Fibroblast of upper back skin (primary cell): ENCODE results near the gene ARFIP1.
"Not testable (repeated sequence)": the region's sequence is repeated elsewhere in the genome, so short reads cannot be mapped to it uniquely, and the experiment has no call there.

Source experiments
- DNase-seq: peaks from one replicate; pipeline ENCODE4 v3.0.0-alpha.2; 2013

Gene ARFIP1

DNA sequence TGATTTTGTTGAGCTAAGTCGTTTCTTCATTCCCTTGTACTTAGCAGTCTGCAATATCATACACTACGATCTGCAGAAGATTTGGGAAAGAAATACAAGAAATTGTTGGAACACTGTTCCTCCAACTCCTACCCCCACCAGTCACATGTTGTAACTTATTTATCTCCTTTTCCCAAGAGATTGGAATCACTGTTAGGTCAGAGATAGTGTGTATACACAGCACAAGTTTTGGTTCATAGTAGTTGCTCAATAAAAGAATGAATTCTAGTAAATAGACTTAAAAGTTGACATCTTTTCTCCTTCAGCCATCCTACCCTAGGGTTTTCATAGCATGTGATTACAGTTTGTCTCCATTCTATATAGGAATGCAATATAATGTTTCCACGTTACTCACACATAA lies 68.8 kb downstream of the ARFIP1 start:
- peak; percentile 22 for DNase-seq

DNA sequence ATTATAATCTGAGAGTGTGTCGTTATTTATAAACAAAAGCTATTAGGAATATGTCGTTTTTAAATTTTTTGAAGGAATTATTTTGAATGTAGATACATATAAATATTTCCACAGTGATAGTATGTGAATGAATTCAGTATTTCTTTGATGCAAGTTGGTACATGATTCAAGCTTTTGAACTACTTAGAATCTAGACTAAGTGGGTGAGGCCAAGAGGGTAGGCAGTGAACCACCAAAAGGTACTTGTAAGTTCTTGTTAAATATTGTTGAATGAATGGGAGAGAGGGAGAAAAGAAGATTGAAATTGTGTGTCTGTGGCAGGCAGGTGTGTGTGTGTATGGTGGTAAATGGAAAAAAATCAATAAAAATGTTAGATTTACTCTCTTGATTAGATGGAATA lies 69.6 kb downstream of the ARFIP1 start:
- DNase-seq, result no peak

DNA sequence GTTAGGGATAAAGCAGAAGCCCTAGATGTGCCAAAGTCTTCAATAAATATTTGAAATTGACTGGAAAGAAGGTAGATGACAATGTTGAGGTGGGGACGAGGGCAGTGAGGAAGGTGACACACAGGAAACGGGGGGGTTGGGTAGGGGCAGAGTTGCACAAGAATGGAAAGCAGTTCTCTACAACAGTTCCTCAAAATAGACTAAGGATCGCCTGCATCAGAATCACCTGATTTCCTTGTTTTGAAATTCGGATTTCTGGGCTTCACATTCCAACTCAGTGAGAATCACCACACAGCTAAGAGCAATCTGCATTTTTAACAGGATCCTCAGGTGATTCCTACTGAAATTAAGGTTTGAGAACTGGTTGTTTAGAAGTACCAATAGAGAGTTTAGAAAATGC lies 70.6 kb downstream of the ARFIP1 start:
- peak; percentile 18 for DNase-seq

DNA sequence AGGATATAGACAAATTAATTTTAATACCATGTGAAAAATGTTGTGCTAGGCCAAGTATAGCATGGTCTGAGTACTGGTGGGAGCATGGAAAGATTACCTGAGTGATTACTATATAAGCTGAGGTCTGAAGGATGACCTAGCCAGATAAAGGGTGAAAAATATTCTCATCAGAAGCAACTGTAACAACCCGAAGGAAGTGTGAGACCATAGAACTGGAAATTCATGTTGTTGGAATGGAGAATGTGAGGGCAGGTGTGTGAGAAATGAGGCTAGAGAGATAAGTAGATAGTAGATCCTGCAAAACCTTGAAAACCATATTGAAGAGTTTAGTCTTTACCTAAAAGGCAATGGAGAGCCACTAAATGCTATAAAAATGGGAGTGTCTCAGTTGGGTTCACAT lies 71.5 kb downstream of the ARFIP1 start:
- DNase-seq, result no peak

DNA sequence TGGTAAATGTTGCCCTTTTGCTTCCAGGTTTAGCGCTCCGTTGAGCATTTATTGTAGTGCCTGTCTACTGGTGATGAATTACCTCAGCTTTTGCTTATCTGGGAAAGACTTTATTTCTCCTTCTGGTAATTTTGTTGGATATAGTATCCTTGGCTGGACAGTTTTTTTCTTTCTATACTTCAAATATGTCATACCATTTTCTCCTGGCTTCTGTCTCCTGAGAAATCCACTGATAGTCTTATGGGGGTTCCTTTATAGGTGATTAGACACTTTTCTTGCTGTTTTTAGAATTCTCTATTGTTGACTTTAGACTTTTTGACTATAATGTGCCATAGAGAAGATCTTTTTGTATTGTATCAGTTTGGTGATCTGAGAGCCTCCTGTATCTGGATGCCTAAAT lies 73.5 kb downstream of the ARFIP1 start:
- DNase-seq, result no peak

DNA sequence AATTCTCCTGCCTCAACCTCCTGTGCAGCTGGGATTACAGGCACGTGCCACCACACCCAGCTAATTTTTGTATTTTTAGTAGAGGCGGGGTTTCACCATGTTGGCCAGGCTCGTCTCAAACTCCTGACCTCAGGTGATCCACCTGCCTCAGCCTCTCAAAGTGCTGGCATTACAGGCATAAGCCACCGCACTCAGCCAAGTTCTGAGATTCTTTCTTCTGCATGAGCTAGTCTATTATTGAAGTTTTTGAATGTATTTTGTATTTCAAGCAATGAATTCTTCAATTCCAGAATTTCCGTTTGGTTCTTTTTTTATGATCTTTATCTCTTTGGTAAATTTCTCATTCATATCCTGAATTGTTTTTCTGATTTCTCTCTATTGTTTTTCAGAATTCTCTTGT lies 74.3 kb downstream of the ARFIP1 start:
- not testable (repeated sequence) for DNase-seq

DNA sequence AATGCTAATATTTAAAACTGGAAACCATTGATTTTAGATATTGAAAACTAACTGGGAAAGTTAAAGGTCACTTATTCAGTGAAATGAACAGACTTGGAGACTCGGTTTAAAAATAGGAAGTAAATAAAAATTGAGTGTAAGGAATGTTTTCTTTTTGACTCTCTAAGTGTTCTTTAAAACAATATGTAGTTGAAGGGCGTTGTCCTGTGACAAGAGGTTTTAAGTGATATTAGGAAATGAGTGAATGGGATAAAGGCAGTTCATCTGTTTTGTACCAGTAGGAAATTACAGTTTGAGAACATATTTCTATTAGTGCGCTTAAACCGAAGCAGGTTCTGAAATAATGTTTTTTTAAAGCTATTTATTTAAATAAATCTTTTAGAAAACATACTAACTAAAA lies 77.2 kb downstream of the ARFIP1 start:
- no peak for DNase-seq

DNA sequence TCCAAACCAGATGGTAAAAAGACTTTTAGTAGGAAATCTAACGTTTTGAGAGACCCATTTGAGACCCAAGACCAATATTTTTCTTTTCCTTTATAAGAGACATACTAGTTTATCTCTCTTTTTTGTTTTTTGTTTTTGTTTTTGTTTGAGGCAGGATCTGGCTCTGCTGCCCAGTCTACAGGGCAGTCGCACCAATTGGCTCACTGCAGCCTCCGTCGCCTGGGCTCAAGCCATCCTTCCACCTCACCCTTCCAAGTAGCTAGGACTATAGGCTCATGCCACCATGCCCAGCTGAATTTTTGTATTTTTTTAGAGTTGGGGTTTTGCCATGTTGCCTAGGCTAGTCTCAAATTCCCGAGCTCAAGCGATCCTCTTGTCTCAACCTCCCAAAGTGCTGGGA lies 79.2 kb downstream of the ARFIP1 start:
- DNase-seq, result no peak

DNA sequence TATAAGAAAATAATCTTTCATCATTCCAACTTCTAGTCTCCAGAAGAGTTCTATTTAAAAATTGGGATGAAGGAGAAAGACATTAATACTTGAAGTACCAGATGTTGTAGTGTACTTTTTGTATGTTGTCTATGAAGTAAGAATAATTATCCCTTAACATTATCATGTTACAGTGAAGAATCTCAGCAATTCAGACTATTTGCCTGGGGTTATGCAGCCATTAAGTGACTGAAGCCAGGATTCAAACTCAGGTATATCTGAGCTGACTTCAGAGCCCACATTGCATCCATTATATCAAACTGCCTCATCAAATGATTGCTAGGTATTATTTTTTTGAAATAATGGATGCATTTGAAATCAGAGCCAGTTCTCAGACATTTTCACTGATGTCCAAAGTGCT lies 80.3 kb downstream of the ARFIP1 start:
- DNase-seq, result peak; percentile 17

DNA sequence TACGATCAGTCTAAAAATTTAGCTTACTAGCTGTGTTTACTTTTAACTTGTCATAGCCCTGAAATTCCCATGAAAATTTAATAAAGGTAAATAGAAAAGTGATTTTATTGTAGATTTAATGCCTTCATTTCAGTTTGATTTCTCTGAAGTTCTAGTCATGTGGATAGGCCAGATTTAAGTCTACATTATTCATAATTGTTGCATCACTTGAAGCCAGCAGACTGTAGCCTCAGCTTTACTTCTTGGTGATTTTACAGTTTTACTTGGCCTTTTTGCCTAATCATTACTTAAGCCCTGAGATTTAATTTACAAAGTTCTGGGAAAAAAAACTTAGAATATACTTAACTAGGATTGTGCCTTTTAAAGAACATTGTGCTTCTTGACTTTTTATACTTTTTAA lies 82.9 kb downstream of the ARFIP1 start:
- DNase-seq, result peak; percentile 9

DNA sequence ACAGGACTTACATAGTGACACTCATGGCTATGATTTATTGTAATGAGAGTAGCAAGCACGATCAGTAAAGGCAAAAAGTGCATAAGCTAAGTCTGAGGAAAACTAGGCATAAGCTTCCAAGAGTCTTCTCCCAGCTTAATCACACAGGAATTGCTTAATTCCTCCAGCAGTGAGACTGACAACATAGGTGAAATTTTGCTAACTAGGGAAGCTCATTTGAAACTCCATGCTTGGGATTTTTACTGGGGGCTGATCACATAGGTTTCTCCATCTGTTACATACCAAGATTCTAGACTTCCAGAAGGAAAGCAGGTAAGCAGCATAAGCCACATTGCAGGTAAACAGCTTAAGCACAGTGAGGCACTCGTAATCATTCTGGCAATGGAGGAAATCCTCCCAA lies 84.6 kb downstream of the ARFIP1 start:
- no peak for DNase-seq

DNA sequence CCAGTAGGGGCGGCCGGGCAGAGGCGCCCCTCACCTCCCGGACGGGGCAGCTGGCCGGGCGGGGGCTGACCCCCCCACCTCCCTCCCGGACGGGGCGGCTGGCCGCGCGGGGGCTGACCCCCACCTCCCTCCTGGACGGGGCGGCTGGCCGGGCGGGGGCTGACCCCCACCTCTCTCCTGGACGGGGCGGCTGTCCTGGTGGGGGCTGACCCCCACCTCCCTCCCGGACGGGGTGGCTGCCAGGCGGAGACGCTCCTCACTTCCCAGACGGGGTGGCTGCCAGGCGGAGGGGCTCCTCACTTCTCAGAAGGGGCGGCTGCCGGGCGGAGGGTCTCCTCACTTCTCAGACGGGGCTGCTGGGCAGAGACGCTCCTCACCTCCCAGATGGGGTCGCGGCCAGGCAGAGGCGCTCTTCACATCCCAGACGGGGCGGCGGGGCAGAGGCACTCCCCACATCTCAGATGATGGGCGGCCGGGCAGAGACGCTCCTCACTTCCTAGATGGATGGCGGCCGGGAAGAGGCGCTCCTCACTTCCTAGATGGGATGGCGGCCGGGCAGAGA lies 86.8 kb downstream of the ARFIP1 start:
- DNase-seq, result not testable (repeated sequence)

DNA sequence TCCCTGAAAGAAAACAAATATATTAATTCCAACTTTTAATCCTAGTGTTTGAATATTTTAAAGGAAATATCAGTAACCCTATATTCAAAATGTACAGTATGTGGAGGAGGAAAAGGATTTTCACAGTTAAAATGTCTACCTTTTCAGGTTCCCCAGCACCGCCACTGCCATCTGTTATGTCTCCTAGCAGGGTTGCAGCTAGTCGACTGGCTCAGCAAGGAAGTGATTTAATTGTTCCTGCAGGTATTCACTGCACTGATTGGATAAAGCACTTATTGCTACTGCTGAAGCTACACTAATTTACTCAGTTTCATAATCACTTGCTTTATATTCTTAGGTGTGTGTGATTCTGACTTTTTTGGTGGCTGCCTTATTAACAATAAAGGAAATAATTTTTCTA lies 90.9 kb downstream of the ARFIP1 start:
- no peak for DNase-seq

DNA sequence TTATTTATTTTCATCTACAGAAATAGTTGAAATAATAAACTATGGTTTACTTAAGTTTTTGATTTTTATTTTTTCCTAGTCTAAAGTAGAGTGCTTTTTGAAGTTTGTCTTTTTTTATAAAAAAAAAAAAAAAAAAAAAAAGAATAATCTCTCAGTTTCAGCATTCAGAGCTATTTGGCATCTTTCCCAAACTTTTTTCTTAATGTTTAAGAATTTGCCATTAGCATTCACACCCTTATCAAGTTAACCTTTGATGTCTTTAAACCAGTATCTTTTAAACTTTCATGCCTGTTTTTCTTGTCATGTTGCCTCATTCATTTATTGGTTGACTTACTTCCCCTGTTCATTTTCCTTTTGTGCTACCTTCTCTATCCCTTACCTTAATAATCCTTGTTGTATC lies 95.5 kb downstream of the ARFIP1 start:
- no peak for DNase-seq

DNA sequence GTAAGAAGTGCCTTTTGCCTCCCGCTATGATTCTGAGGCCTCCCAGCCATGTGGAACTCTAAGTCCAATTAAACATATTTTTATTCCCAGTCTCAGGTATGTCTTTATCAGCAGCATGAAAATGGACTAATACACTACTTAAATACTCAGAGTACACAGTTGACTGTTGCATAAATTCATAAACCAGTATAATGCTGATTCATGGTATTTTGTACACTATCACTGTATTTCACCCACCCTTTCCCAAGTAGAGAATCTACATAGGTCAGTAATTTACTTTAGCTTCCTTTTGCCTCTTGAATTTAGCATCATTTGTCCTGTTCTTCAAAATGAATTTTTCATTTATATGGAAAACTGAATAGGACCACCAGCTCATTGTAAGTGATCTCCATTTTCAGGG lies 98.1 kb downstream of the ARFIP1 start:
- DNase-seq, result no peak

DNA sequence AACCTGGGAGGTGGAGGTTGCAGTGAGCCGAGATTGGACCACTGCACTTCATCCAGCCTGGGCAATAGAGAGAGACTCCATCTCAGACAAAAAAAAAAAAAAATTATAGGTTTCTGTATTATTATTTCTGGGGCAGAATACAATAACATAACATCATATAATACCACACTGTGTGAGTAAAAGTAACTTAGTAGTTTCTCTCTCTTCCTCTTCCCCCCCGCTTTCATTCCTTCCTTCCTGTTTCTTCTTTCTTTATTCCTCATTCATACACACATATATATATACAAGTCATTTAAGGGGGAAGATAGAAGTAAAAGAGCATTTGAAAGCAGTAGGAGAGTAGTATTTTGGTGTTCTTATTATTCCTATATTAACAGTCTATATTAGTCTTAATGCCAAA lies 100.5 kb downstream of the ARFIP1 start:
- no peak for DNase-seq

DNA sequence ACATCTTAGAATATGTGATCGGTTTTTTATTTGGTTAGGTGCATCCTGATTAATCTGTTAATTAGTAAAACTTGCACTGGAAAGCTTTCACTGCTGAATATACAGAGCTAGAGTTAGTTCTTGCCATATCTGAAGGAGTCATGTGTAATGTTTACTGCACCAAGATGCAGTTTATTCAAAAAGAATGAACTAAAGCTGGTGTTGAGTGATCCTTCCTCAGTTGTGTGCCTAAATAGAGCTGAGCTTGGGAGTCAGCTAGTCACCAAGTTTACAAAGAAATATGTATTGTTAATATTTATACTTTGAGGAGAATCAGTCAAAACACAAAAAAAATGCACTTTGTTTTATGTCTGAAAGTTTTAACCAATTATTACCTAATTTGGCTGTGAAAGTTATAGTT lies 102.2 kb downstream of the ARFIP1 start:
- DNase-seq, result no peak

DNA sequence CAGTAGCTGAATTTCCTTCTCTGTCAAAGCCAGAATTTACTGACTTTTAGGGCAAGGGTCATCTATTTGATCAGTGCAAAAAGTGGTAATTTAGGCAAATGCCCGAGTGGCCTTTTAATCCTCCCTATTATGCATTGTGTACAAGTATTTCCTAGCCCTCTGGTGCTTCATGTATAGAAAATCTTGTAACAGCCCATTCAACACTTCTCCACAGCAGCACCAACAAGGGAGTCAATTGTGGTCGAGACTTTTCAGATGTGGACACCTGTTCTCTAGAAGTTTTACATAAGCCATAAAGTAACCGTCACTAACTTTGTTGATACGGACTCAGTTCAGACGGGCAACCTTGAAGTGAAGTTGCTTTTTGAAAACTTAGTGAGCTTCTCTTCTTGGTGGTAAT lies 105.4 kb downstream of the ARFIP1 start:
- DNase-seq, result no peak

DNA sequence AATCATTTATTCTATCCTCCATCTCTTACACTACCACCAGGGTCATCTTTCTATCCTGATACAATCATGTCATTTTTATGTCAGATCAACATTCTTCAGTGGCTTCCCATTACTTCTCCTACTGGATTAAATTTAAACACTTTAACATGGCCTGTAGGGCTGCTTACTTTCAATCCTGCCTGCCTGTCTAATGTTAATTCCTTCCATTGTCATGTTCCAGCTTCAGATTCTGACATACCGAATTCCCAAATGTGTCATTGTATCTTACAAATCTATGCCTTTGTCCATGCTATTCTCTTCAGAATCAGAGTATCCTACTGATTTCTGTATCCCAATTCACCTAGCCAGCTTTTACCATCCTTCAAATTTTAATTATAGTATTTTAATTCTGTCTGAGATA lies 106.4 kb downstream of the ARFIP1 start:
- no peak for DNase-seq

DNA sequence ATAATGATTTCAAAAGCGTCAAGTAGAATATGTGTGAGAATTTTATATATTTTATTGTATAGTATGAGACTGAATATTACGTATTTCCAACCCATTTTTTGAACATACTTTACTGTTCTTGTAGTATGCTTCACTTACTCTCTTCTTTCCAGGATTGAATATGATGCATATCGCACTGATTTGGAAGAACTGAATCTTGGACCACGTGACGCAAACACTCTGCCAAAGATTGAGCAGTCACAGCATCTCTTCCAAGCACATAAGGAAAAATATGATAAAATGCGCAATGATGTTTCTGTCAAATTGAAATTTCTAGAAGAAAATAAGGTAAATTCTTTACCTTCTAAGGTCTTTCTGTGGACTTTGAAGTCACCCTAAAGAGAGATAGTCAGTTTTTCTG lies 108.2 kb downstream of the ARFIP1 start:
- DNase-seq, result no peak

DNA sequence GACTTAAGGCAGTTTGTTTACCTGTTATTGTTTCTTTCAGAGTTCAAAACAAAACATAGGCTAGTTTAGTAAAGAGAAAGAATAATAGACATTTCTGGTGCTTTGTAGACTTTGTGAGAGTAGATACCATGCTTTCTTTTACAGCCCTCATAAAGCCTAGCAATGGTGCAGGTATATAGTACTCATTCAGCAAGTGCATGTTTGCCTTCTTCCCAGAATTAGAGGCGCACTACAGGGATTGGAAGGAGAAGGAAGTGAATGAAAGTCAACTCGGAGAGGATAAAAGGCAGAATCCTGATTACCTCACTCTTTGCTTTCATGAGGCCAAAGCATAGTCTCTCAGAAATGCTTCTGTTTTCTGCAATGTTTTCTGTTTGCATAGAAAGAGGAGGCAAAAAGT lies 113.2 kb downstream of the ARFIP1 start:
- DNase-seq, result no peak

DNA sequence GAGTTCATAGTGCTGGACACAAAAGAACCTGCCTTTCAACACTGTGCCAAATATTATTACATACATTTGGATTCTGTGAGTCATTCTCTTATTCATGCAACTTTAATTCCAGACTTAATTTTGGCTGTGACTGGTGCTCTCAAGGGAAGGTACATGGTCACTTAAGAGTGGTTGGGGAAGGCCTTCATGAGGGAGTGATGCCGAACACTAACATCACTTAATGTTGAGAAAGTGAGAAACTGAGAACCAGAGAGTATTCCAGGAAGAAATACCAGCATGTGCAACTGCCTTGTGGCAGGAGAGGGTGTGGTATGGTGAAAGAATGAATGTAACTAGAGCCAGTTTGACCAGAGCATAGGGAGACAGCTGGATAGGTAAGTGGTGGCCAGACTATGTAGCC lies 114.9 kb downstream of the ARFIP1 start:
- peak; percentile 83 for DNase-seq

DNA sequence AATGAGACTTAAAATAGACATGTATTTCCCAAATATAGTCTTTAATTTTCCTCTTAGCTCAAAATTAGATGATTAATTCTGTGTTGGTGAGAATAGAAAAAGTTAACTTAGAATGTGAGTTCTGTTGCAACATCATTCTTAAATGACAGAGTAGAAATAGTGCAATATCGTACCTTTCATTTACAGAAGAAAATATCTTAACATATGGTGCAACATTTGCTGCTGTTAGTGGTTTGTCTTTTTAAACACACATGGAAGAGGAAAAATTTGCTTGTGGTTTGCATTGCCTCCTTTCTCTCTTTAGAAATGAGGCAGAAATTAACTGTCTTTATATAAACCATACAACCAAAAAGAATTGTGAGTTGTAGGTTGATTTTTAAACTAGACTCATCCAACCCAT lies 117.1 kb downstream of the ARFIP1 start:
- DNase-seq, result peak; percentile 57

DNA sequence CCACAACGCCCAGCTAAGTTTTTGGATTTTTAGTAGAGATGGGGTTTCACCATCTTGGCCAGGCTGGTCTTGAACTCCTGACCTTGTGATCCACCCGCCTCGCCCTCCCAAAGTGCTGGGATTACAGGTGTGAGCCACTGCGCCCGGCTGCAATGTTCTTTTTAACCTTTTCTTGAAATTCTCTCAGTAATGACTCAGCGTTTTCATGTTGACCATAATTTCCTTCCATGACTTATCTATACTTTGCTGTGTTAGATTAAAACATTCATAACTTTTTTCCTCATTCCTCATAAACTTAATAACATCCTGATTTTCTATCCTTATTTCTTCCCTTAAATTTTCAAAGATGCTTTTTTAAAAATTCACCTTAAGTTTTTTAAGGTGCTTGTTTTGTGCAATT lies 118.4 kb downstream of the ARFIP1 start:
- not testable (repeated sequence) for DNase-seq

DNA sequence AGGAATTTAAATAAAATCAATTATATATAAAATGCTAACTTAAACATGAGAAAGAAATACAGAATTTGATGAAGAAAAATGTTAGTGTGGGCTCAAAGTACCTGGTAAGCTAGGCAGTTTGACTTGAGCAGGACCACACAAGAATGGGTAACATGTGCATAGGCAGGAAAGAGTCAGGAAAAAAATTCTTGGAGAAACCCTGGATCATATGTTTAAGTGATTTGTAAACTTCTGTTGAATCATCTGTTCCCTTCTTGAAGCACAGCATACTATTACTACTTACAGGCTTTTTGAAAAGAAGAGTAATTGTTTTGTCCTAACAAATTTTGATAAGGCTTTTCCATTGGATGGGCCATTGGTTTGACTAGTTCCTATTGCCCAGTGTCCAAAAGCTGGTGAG lies 118.9 kb downstream of the ARFIP1 start:
- DNase-seq, result no peak

DNA sequence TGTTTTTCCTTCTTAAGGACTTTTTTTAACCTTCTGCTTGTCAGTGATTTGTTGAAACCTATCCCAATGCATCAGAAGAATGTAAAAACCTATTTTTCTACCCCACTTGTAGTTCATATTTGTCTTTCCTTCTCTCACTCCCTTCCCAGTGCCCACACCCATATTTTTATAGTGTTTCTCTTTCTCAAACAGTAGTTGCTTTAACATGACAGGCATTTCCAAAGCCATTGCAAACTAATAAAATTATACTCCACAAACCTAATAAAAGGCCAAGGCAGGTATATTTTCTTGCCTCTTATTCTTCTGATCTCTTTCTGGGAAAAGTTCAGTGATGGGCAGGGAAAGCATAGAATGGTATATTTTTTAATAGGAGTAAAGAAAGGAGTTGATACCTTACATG lies 120.6 kb downstream of the ARFIP1 start:
- no peak for DNase-seq
